WTC11 (cell line): Measurements from ENCODE around the gene FNDC3B. TPM values are rescaled to one million over a fixed set of nuclear protein-coding genes. Genes with fewer than 3 reads are reported as not detected.
A peak's percentile ranks its signal among the peaks of the same experiment; 100 is the strongest.

Source experiments
- ATAC-seq: fragments of 200-7000 bp; cut with Tn5 transposase; 2 replicates; pipeline ENCODE4 v1.10.0; 2021; ENCODE audit warnings: mild to moderate bottlenecking, moderate library complexity
- CTCF ChIA-PET: fragments of 300-600 bp; sonication (Branson Sonifier 250); formaldehyde crosslinking; loops from one replicate; lab custom pipeline; 2021; ENCODE audit warnings: antibody characterized with exemption; lab: Charles Lee
- POLR2A ChIA-PET: fragments of 350-600 bp; sonication (Branson Sonifier 250); formaldehyde crosslinking; loops from one replicate; lab custom pipeline; 2021; ENCODE audit warnings: antibody characterized with exemption; lab: Charles Lee
- DNase-seq: peaks from one replicate; pipeline ENCODE4 v3.0.0; 2021; ENCODE audit warnings: low spot score
- H3K27ac Mint-ChIP-seq: 2 replicates; pipeline ENCODE4 v1.8.0; 2021; ENCODE audit warnings: mixed read lengths
- H3K27me3 Mint-ChIP-seq: 2 replicates; pipeline ENCODE4 v1.8.0; 2021; ENCODE audit warnings: low read depth, mild to moderate bottlenecking, moderate library complexity, mixed read lengths
- H3K36me3 Mint-ChIP-seq: 2 replicates; pipeline ENCODE4 v1.8.0; 2021; ENCODE audit warnings: mixed read lengths
- H3K4me1 Mint-ChIP-seq: 2 replicates; pipeline ENCODE4 v1.8.0; 2022; ENCODE audit warnings: mixed read lengths
- H3K4me3 Mint-ChIP-seq: 2 replicates; pipeline ENCODE4 v1.8.0; 2021; ENCODE audit warnings: mild to moderate bottlenecking, moderate library complexity, mixed read lengths
- H3K9me3 Mint-ChIP-seq: 2 replicates; pipeline ENCODE4 v1.8.0; 2021; ENCODE audit warnings: mixed read lengths
- AFF4 ChIP-seq: sonication (generic); formaldehyde crosslinking; IDR thresholded peaks from 2 replicates; pipeline ENCODE4 v1.8.1; 2023; ENCODE audit warnings: mild to moderate bottlenecking, missing genetic modification reagents, borderline replicate concordance
- FOXP4 ChIP-seq: sonication (generic); formaldehyde crosslinking; IDR thresholded peaks from 2 replicates; pipeline ENCODE4 v1.8.0; 2022; ENCODE audit warnings: mild to moderate bottlenecking, missing genetic modification reagents
- GTF2I ChIP-seq: fragments of 250-450 bp; sonication (Bioruptor Pico); conservative IDR thresholded peaks from 2 replicates; pipeline ENCODE4 v1.4.0; 2021; ENCODE audit warnings: mild to moderate bottlenecking
- HMGA2 ChIP-seq: fragments of 250-450 bp; sonication (Bioruptor Pico); IDR thresholded peaks from 2 replicates; pipeline ENCODE4 v1.4.0; 2021; ENCODE audit warnings: mild to moderate bottlenecking, moderate library complexity
- NFATC4 ChIP-seq: fragments of 250-450 bp; sonication (Bioruptor Pico); IDR thresholded peaks from 2 replicates; pipeline ENCODE4 v1.9.0; 2021; ENCODE audit warnings: mild to moderate bottlenecking
- NFYB ChIP-seq: sonication (generic); formaldehyde crosslinking; conservative IDR thresholded peaks from 2 replicates; pipeline ENCODE4 v1.8.0; 2022; ENCODE audit warnings: low read depth, missing genetic modification reagents
- NR3C1 ChIP-seq: sonication (generic); formaldehyde crosslinking; conservative IDR thresholded peaks from 2 replicates; pipeline ENCODE4 v1.8.1; 2023; ENCODE audit warnings: low read depth, mild to moderate bottlenecking, missing genetic modification reagents
- PRDM15 ChIP-seq: sonication (generic); formaldehyde crosslinking; IDR thresholded peaks from 2 replicates; pipeline ENCODE4 v1.8.0; 2022; ENCODE audit warnings: missing genetic modification reagents
- USF1 ChIP-seq: sonication (generic); formaldehyde crosslinking; IDR thresholded peaks from 2 replicates; pipeline ENCODE4 v1.8.0; 2022; ENCODE audit warnings: mild to moderate bottlenecking, missing genetic modification reagents
- ZBTB43 ChIP-seq: sonication (generic); formaldehyde crosslinking; IDR thresholded peaks from 2 replicates; pipeline ENCODE4 v1.8.1; 2023; ENCODE audit warnings: mild to moderate bottlenecking, missing genetic modification reagents
- ZNF232 ChIP-seq: sonication (generic); formaldehyde crosslinking; IDR thresholded peaks from 2 replicates; pipeline ENCODE4 v1.8.0; 2022; ENCODE audit warnings: mild to moderate bottlenecking, missing genetic modification reagents
- ZNF317 ChIP-seq: sonication (generic); formaldehyde crosslinking; IDR thresholded peaks from 2 replicates; pipeline ENCODE4 v1.8.1; 2023; ENCODE audit warnings: low read depth, mild to moderate bottlenecking, moderate library complexity, missing genetic modification reagents, borderline replicate concordance
- total RNA-seq: library from RNA; stranded (reverse); gene quantifications from 3 replicates; pipeline ENCODE4 v1.2.3, GENCODE V29; 2021

Gene FNDC3B
- total RNA-seq, 1 experiment from 2014 or later: 42.8 TPM

GRCh38 chr3:172159376-172159775 lies 120.0 kb downstream of the FNDC3B start (continued):
- TF ChIP-seq AFF4 (CRISPR knock-in tag) (no peak), FOXP4 (no peak), GTF2I (CRISPR knock-in tag) (no peak), ZNF317 (CRISPR knock-in tag) (no peak), NR3C1 (no peak), ZBTB43 (no peak), ZNF232 (CRISPR knock-in tag) (no peak), NFYB (no peak), HMGA2 (CRISPR knock-in tag) (no peak), NFATC4 (CRISPR knock-in tag) (no peak)

- Mint-ChIP-seq H3K9me3 (no peaks in the 10 kb centered on the region), H3K36me3 (no peaks in the 10 kb centered on the region), H3K4me3 (no peak overlapping the region), H3K4me1 (peaks cover 76% of the 10 kb centered on the region), H3K27me3 (no peaks in the 10 kb centered on the region), H3K27ac (peak overlapping the region; percentile 49)
- no peak for DNase-seq
- peak; percentile 87 for ATAC-seq
- POLR2A ChIA-PET: interaction anchor here (0.6 kb wide), 1 partner anchor 9 kb away, joined by 3 read pairs; no protein-coding TSS in a partner anchor
- TF ChIP-seq USF1 (CRISPR knock-in tag) (no peak), PRDM15 (CRISPR knock-in tag) (no peak)
- CTCF ChIA-PET: interaction anchor here (0.7 kb wide), 1 partner anchor 172 kb away, joined by 3 read pairs; no protein-coding TSS in a partner anchor
These were observed 120.7 kb downstream of the FNDC3B start for GRCh38 chr3:172159962-172160538.
